Neuronal stem cell (in vitro differentiated cells): ENCODE measurements around the gene TSPAN2.

Source experiments
- DNase-seq: peaks from one replicate; pipeline ENCODE4 v3.0.0-alpha.2; 2013; ENCODE audit warnings: low spot score
- H2AFZ ChIP-seq: one replicate; pipeline ENCODE4 v1.6.1; 2013; ENCODE audit warnings: mild to moderate bottlenecking, low read length, inconsistent platforms
- H2AK5ac ChIP-seq: 2 replicates; pipeline ENCODE4 v1.6.1; 2013; ENCODE audit warnings: low read depth, mild to moderate bottlenecking, inconsistent platforms, low read length, moderate library complexity, mixed read lengths
- H2BK120ac ChIP-seq: 2 replicates; pipeline ENCODE4 v1.6.1; 2013; ENCODE audit warnings: low read depth, mild to moderate bottlenecking, inconsistent platforms, low read length, moderate library complexity, mixed read lengths
- H2BK12ac ChIP-seq: one replicate; pipeline ENCODE4 v1.6.1; 2013; ENCODE audit warnings: low read length, inconsistent platforms
- H2BK15ac ChIP-seq: 2 replicates; pipeline ENCODE4 v1.6.1; 2013; ENCODE audit warnings: mild to moderate bottlenecking, low read length, inconsistent platforms, mixed read lengths
- H2BK5ac ChIP-seq: one replicate; pipeline ENCODE4 v1.6.1; 2013; ENCODE audit warnings: inconsistent platforms, mild to moderate bottlenecking, low read length, moderate library complexity
- H3K14ac ChIP-seq: one replicate; pipeline ENCODE4 v1.6.1; 2013; ENCODE audit warnings: low read length, inconsistent platforms
- H3K18ac ChIP-seq: 2 replicates; pipeline ENCODE4 v1.6.1; 2013; ENCODE audit warnings: low read length, inconsistent platforms
- H3K23ac ChIP-seq: 2 replicates; pipeline ENCODE4 v1.6.1; 2013; ENCODE audit warnings: low read depth, mild to moderate bottlenecking, mixed read lengths, low read length, inconsistent platforms; ENCODE audit not compliant: poor library complexity
- H3K27ac ChIP-seq: replicated peaks from 3 replicates; pipeline ENCODE4 v1.5.1; 2013; ENCODE audit warnings: low read length, inconsistent platforms
- H3K27me3 ChIP-seq, 3 experiments: 2 replicates each; pipeline ENCODE4 v1.6.1; 2013; ENCODE audit warnings: low read length in 3 of 3, mild to moderate bottlenecking in 2 of 3, inconsistent platforms in 1 of 3, low read depth in 1 of 3, mixed read lengths in 1 of 3, moderate library complexity in 1 of 3; ENCODE audit not compliant: control insufficient read depth in 3 of 3, insufficient read depth in 3 of 3
- H3K36me3 ChIP-seq, 2 donors: replicated peaks in 1 of 2; 2 replicates each; pipeline ENCODE4 v1.6.1; 2013; ENCODE audit warnings: low read length in 2 of 2; ENCODE audit not compliant: control insufficient read depth in 2 of 2, insufficient read depth in 2 of 2
- H3K4ac ChIP-seq: 2 replicates; pipeline ENCODE4 v1.6.1; 2013; ENCODE audit warnings: inconsistent platforms, mild to moderate bottlenecking, low read length, moderate library complexity
- H3K4me1 ChIP-seq, 2 donors: 1 replicate in 1 of 2; 2 replicates in 1 of 2; pipeline ENCODE4 v1.6.1; 2013; ENCODE audit warnings: low read length in 2 of 2, low read depth in 1 of 2; ENCODE audit not compliant: control insufficient read depth in 2 of 2, insufficient read depth in 1 of 2
- H3K4me2 ChIP-seq: one replicate; pipeline ENCODE4 v1.6.1; 2013; ENCODE audit warnings: mild to moderate bottlenecking, low read length, inconsistent platforms; ENCODE audit not compliant: insufficient read depth, poor library complexity, severe bottlenecking
- H3K4me3 ChIP-seq, 2 donors: 2 replicates each; pipeline ENCODE4 v1.5.1; 2013; ENCODE audit warnings: low read length in 2 of 2, mild to moderate bottlenecking in 2 of 2, inconsistent platforms in 1 of 2, moderate library complexity in 1 of 2
- H3K79me1 ChIP-seq: one replicate; pipeline ENCODE4 v1.6.1; 2013; ENCODE audit warnings: low read depth, mild to moderate bottlenecking, inconsistent platforms, low read length, moderate library complexity
- H3K9ac ChIP-seq: one replicate; pipeline ENCODE4 v1.6.1; 2013; ENCODE audit warnings: mild to moderate bottlenecking, low read depth, low read length, inconsistent platforms; ENCODE audit not compliant: poor library complexity
- H3K9me3 ChIP-seq, 2 donors: replicated peaks in 1 of 2; 2 replicates each; pipeline versions ENCODE3 to v1.6.1; 2013; ENCODE audit warnings: low read length in 2 of 2, mild to moderate bottlenecking in 2 of 2, inconsistent platforms in 1 of 2, low read depth in 1 of 2, mixed read lengths in 1 of 2, moderate library complexity in 1 of 2; ENCODE audit not compliant: control insufficient read depth in 2 of 2, insufficient read depth in 1 of 2
- H4K8ac ChIP-seq: one replicate; pipeline ENCODE4 v1.6.1; 2013; ENCODE audit warnings: low read depth, mild to moderate bottlenecking, inconsistent platforms, low read length, moderate library complexity
- H4K91ac ChIP-seq: one replicate; pipeline ENCODE4 v1.6.1; 2013; ENCODE audit warnings: low read length, low read depth, mild to moderate bottlenecking, inconsistent platforms; ENCODE audit not compliant: poor library complexity
- WGBS, 2 donors: extraction: QIAGEN DNeasy Blood & Tissue Kit; methylation state at CpG; one replicate each; pipeline ENCODE4 v1.1.7; 2013; ENCODE audit warnings: missing lambda C conversion rate in 2 of 2, mixed read lengths in 1 of 2; ENCODE audit not compliant: insufficient read length in 2 of 2, insufficient replicate concordance in 1 of 2; ENCODE audit errors: extremely low coverage in 2 of 2; 5-methylcytosine and 5-hydroxymethylcytosine counted together

TSPAN2 gene

GRCh38 chr1:115077984-115078330, 11.3 kb downstream of the TSPAN2 start:
- Histone ChIP-seq H2BK12ac (no peak overlapping the region), H4K8ac (no peak overlapping the region), H3K4me1 (peaks cover 0 to 10% of the 10 kb centered on the region in 2 donors), H4K91ac (no peak overlapping the region), H3K9me3 (no peaks in the 10 kb centered on the region), H3K23ac (no peak overlapping the region), H3K9ac (no peak overlapping the region), H3K4ac (no peak overlapping the region), H3K18ac (no peak overlapping the region), H3K79me1 (no peaks in the 10 kb centered on the region), H3K27me3 (no peaks in the 10 kb centered on the region), H2BK15ac (no peak overlapping the region), H3K4me2 (no peak overlapping the region), H3K4me3 (no peak overlapping the region), H2BK120ac (no peak overlapping the region), H2AK5ac (no peak overlapping the region), H3K36me3 (no peaks in the 10 kb centered on the region), H3K14ac (no peak overlapping the region), H2AFZ (no peak overlapping the region), H3K27ac (no peak overlapping the region), H2BK5ac (no peak overlapping the region)
- no CpG with 5 or more reads among the region's 1 CpG for whole genome bisulfite sequencing, 2 donors
- DNase-seq: no peak

- Histone ChIP-seq H3K4me3 (no peak overlapping the region), H3K18ac (no peak overlapping the region), H3K36me3 (no peaks in the 10 kb centered on the region), H4K91ac (no peak overlapping the region), H3K4me1 (peaks cover 0 to 15% of the 10 kb centered on the region in 2 donors), H3K27me3 (no peaks in the 10 kb centered on the region), H2AK5ac (no peak overlapping the region), H3K9me3 (no peaks in the 10 kb centered on the region), H4K8ac (no peak overlapping the region), H3K4ac (no peak overlapping the region), H2BK120ac (no peak overlapping the region), H3K27ac (no peak overlapping the region), H3K14ac (no peak overlapping the region), H3K9ac (no peak overlapping the region), H3K79me1 (no peaks in the 10 kb centered on the region), H3K4me2 (no peak overlapping the region), H2BK12ac (no peak overlapping the region), H2BK5ac (no peak overlapping the region), H3K23ac (no peak overlapping the region), H2BK15ac (no peak overlapping the region), H2AFZ (no peak overlapping the region)
- no peak for DNase-seq
- no CpG with 5 or more reads among the region's 5 CpGs for WGBS, 2 donors
These were observed 11.9 kb downstream of the TSPAN2 start for GRCh38 chr1:115077286-115077983.

- Histone ChIP-seq H2BK5ac (no peak overlapping the region), H3K23ac (no peak overlapping the region), H4K91ac (no peak overlapping the region), H3K4me1 (peaks cover 0 to 21% of the 10 kb centered on the region in 2 donors), H2AK5ac (no peak overlapping the region), H4K8ac (no peak overlapping the region), H2BK120ac (no peak overlapping the region), H3K18ac (no peak overlapping the region), H3K36me3 (no peaks in the 10 kb centered on the region), H3K27ac (no peak overlapping the region), H2BK12ac (no peak overlapping the region), H3K4ac (no peak overlapping the region), H2BK15ac (no peak overlapping the region), H3K27me3 (no peaks in the 10 kb centered on the region), H3K9ac (no peak overlapping the region), H3K79me1 (no peaks in the 10 kb centered on the region), H2AFZ (no peak overlapping the region), H3K4me3 (no peak overlapping the region), H3K4me2 (no peak overlapping the region), H3K14ac (no peak overlapping the region), H3K9me3 (no peaks in the 10 kb centered on the region)
- no peak for DNase-seq
- no CpG with 5 or more reads among the region's 4 CpGs for WGBS, 2 donors
These were observed 12.9 kb downstream of the TSPAN2 start for GRCh38 chr1:115076384-115076915.

- no peak overlapping the region for H2AFZ ChIP-seq
- no peaks in the 10 kb centered on the region for H3K79me1 ChIP-seq
- H3K4me1 ChIP-seq: peaks cover 0 to 24% of the 10 kb centered on the region in 2 donors
- no CpG with 5 or more reads among the region's 11 CpGs for WGBS, 2 donors
- H2BK12ac ChIP-seq: no peak overlapping the region
- no peaks in the 10 kb centered on the region for H3K9me3 ChIP-seq
- DNase-seq: no peak
- H2BK5ac ChIP-seq: no peak overlapping the region
- no peak overlapping the region for H3K18ac ChIP-seq
- no peaks in the 10 kb centered on the region for H3K36me3 ChIP-seq
- H2AK5ac ChIP-seq: no peak overlapping the region
- no peak overlapping the region for H2BK15ac ChIP-seq
- no peak overlapping the region for H2BK120ac ChIP-seq
- no peak overlapping the region for H3K4me2 ChIP-seq
- no peak overlapping the region for H4K8ac ChIP-seq
- no peak overlapping the region for H3K4ac ChIP-seq
- no peaks in the 10 kb centered on the region for H3K27me3 ChIP-seq
- no peak overlapping the region for H3K27ac ChIP-seq
- H3K14ac ChIP-seq: no peak overlapping the region
- no peak overlapping the region for H4K91ac ChIP-seq
- no peak overlapping the region for H3K23ac ChIP-seq
- H3K4me3 ChIP-seq: no peak overlapping the region
- no peak overlapping the region for H3K9ac ChIP-seq
These were observed 14.3 kb downstream of the TSPAN2 start for GRCh38 chr1:115074839-115075534.
